ENCODE data around the gene NFAM1. TPM values are rescaled to one million over a fixed set of nuclear protein-coding genes. Genes with fewer than 3 reads are reported as not detected.

The NFAM1 gene
- total RNA-seq, 3 donors from 2014 or later (not counting 1 experiment from before 2014, with no cell fraction given): 2.4 to 7.8 (median 3.6) TPM

DNA sequence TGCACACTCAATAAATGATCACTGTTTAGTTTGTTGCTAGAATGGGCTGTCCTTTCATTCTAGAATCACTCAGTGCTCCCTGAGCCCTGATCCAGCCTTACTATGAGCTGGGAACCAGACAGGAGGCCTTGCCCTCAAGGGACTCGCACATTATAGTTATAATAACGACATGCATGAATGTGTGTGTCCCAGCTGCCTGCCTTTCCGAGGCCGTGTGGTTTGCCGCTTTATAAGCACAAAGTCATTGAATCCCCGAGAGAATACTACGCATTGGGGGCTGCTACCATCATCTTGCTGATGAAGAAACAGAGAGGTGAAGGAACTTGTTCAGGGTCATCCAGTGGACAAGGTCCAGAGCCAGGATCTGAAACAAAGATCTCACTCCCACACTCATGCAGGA is 75.7 kb downstream of the NFAM1 start:
- Mint-ChIP-seq H3K27ac (no peak overlapping the region), H3K4me3 (no peak overlapping the region), H3K27me3 (ENCODE audit: low read depth in 2 of 2) (peaks cover 4 to 17% of the 10 kb centered on the region in 2 donors), H3K4me1 (no peaks in the 10 kb centered on the region), H3K9me3 (no peaks in the 10 kb centered on the region), H3K36me3 (no peaks in the 10 kb centered on the region)
- ATAC-seq: no peak
- DNase-seq: no peak
- H3K27ac ChIP-seq (ENCODE audit: low read length): no peak overlapping the region
- 77% methylated on average over 7 of the region's 7 CpGs for WGBS (ENCODE audit: insufficient coverage)
- no peaks in the 10 kb centered on the region for H3K36me3 ChIP-seq (ENCODE audit: control insufficient read depth, insufficient read depth, low read length)
- TF ChIP-seq, protein P1, sequence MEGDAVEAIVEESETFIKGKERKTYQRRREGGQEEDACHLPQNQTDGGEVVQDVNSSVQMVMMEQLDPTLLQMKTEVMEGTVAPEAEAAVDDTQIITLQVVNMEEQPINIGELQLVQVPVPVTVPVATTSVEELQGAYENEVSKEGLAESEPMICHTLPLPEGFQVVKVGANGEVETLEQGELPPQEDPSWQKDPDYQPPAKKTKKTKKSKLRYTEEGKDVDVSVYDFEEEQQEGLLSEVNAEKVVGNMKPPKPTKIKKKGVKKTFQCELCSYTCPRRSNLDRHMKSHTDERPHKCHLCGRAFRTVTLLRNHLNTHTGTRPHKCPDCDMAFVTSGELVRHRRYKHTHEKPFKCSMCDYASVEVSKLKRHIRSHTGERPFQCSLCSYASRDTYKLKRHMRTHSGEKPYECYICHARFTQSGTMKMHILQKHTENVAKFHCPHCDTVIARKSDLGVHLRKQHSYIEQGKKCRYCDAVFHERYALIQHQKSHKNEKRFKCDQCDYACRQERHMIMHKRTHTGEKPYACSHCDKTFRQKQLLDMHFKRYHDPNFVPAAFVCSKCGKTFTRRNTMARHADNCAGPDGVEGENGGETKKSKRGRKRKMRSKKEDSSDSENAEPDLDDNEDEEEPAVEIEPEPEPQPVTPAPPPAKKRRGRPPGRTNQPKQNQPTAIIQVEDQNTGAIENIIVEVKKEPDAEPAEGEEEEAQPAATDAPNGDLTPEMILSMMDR (IDR thresholded peaks at IDR 0.05): no peak
- no peaks in the 10 kb centered on the region for H3K27me3 ChIP-seq (ENCODE audit: control insufficient read depth, insufficient read depth, low read length)
- no peak overlapping the region for H3K4me3 ChIP-seq (ENCODE audit: low read length)
- no peaks in the 10 kb centered on the region for H3K9me3 ChIP-seq (ENCODE audit: control insufficient read depth, insufficient read depth, low read length)
- no peaks in the 10 kb centered on the region for H3K4me1 ChIP-seq (ENCODE audit: control insufficient read depth, insufficient read depth, low read length)
- intact Hi-C loops (cut with micrococcal nuclease): no loop called here

DNA sequence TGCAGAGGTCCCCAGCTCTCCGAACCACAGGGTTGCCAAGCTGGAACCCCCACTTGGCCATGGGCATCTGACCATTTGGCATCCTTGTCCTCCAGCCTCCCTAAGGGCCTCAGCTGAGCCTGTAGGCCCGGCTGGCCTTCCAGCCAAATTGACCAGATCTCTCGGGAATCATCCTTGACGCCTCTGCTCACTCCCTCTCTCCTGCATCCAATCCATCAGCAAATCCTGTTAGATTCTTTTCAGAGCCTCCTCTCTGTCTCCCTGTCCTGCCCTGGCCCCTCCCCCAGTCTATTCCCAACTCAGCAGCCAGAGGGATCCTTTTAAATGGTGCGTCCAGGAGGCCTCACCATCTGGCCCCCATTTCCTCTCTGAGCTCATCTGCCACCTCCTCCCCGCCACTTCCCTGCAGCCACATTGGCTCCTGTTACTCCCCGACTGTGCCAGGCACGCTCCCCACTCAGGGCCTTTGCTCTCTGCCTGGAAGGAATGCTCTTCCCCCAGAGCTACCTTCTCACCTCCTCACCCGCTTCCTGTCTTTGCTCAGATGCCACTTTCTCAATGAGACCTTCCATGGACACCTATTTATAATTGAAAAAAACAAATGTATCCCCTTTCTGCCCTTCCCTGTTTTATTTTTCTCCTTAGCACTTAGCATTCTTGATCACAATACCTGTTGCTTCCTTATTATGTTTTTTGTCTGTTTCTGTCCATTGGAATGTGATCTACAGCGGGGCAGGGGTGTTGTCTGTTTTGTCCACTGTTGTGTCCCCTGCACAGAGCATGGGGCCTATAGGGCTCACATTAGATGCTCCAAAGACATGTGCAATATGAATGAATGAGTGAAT is 78.1 kb downstream of the NFAM1 start:
- peaks cover 0 to 13% of the 10 kb centered on the region in 2 donors for H3K27me3 Mint-ChIP-seq (ENCODE audit: low read depth in 2 of 2)
- H3K4me3 Mint-ChIP-seq: no peak overlapping the region
- H3K27ac ChIP-seq (ENCODE audit: low read length): no peak overlapping the region
- H3K9me3 ChIP-seq (ENCODE audit: control insufficient read depth, insufficient read depth, low read length): no peaks in the 10 kb centered on the region
- TF ChIP-seq, protein P1 (IDR thresholded peaks at IDR 0.05): no peak
- ATAC-seq (no peak), DNase-seq (no peak)
- no peaks in the 10 kb centered on the region for H3K36me3 ChIP-seq (ENCODE audit: control insufficient read depth, insufficient read depth, low read length)
- no peaks in the 10 kb centered on the region for H3K9me3 Mint-ChIP-seq
- H3K36me3 Mint-ChIP-seq: no peaks in the 10 kb centered on the region
- H3K4me1 ChIP-seq (ENCODE audit: control insufficient read depth, insufficient read depth, low read length): no peaks in the 10 kb centered on the region
- intact Hi-C loops (cut with micrococcal nuclease): no loop called here
- 63% methylated on average over 10 of the region's 10 CpGs for WGBS (ENCODE audit: insufficient coverage)
- no peaks in the 10 kb centered on the region for H3K27me3 ChIP-seq (ENCODE audit: control insufficient read depth, insufficient read depth, low read length)
- H3K4me3 ChIP-seq (ENCODE audit: low read length): no peak overlapping the region
- no peaks in the 10 kb centered on the region for H3K4me1 Mint-ChIP-seq
- no peak overlapping the region for H3K27ac Mint-ChIP-seq

DNA sequence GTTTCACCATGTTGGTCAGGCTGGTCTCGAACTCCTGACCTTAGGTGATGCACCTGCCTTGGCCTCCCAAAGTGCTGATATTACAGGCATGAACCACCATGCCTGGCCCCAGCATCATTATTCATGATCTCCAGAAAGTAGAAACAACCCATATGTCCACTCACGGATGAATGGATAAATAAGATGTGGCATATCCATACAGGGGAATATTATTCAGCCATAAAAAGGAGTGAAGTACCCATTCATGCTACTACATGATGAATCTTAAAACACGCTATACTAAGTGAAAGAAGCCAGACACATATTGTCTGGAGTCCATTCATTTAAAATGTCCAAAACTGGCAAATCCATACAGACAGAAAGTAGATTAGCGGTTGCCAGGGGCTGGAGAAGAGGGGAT is 81.8 kb downstream of the NFAM1 start:
- H3K4me3 ChIP-seq (ENCODE audit: low read length): no peak overlapping the region
- no peak overlapping the region for H3K27ac ChIP-seq (ENCODE audit: low read length)
- intact Hi-C loops (cut with micrococcal nuclease): no loop called here
- no peak for DNase-seq
- no peak overlapping the region for H3K4me3 Mint-ChIP-seq
- no peaks in the 10 kb centered on the region for H3K9me3 ChIP-seq (ENCODE audit: control insufficient read depth, insufficient read depth, low read length)
- H3K4me1 ChIP-seq (ENCODE audit: control insufficient read depth, insufficient read depth, low read length): no peaks in the 10 kb centered on the region
- no peaks in the 10 kb centered on the region for H3K36me3 ChIP-seq (ENCODE audit: control insufficient read depth, insufficient read depth, low read length)
- TF ChIP-seq, protein P1 (IDR thresholded peaks at IDR 0.05): no peak
- no peak overlapping the region for H3K27ac Mint-ChIP-seq
- no peaks in the 10 kb centered on the region for H3K36me3 Mint-ChIP-seq
- H3K4me1 Mint-ChIP-seq: no peaks in the 10 kb centered on the region
- H3K9me3 Mint-ChIP-seq: no peaks in the 10 kb centered on the region
- no peaks in the 10 kb centered on the region for H3K27me3 ChIP-seq (ENCODE audit: control insufficient read depth, insufficient read depth, low read length)
- H3K27me3 Mint-ChIP-seq (ENCODE audit: low read depth in 2 of 2): peaks cover 0 to 9% of the 10 kb centered on the region in 2 donors
- WGBS (ENCODE audit: insufficient coverage): 100% methylated on average over 3 of the region's 4 CpGs
- ATAC-seq: no peak
